OCI-LY7 (cell line): ENCODE data around the gene FSD1L. TPM values are rescaled to one million over a fixed set of nuclear protein-coding genes. Genes with fewer than 3 reads are reported as not detected.
A peak's percentile ranks its signal among the peaks of the same experiment; 100 is the strongest.

Source experiments
- BruUV-seq: library from RNA; stranded (reverse); fragments of 400-500 nt; replicated peaks from 2 replicates; lab custom pipeline; 2021; lab: Mats Ljungman, UMichigan
- CTCF ChIA-PET: fragments of 300-600 bp; sonication (Branson Sonifier 250); formaldehyde crosslinking; loops from one replicate; lab custom pipeline; 2022; ENCODE audit warnings: antibody characterized with exemption; ENCODE audit not compliant: unreplicated experiment; lab: Charles Lee
- POLR2A ChIA-PET: fragments of 300-600 bp; sonication (Branson Sonifier 250); formaldehyde crosslinking; loops from one replicate; lab custom pipeline; 2022; ENCODE audit warnings: antibody characterized with exemption; lab: Charles Lee
- DNase-seq: peaks from one replicate; pipeline ENCODE4 v3.0.0-alpha.2; 2015; ENCODE audit warnings: low spot score
- H2AFZ ChIP-seq: fragments of 200-600 bp; sonication (generic), shearing (Covaris generic); 2 replicates; pipeline ENCODE4 v1.6.1; 2014; ENCODE audit warnings: mild to moderate bottlenecking, antibody characterized with exemption, low read length, moderate library complexity
- H3K27ac ChIP-seq: fragments of 200-600 bp; sonication (generic); 2 replicates; pipeline ENCODE4 v1.5.1; 2014; ENCODE audit warnings: mixed run types, low read depth, mild to moderate bottlenecking, moderate library complexity, low read length, inconsistent platforms; ENCODE audit not compliant: poor library complexity, severe bottlenecking
- H3K36me3 ChIP-seq: fragments of 200-600 bp; sonication (generic); 2 replicates; pipeline ENCODE4 v1.6.1; 2014; ENCODE audit warnings: mild to moderate bottlenecking, antibody characterized with exemption, low read length, moderate library complexity, mixed read lengths; ENCODE audit not compliant: insufficient read depth
- H3K4me1 ChIP-seq: fragments of 200-600 bp; sonication (generic); 2 replicates; pipeline ENCODE4 v1.5.1; 2014; ENCODE audit warnings: mild to moderate bottlenecking, low read length; ENCODE audit not compliant: insufficient read depth, poor library complexity, severe bottlenecking
- H3K4me2 ChIP-seq: fragments of 200-600 bp; sonication (generic); 2 replicates; pipeline ENCODE4 v1.6.1; 2014; ENCODE audit warnings: mild to moderate bottlenecking, low read length
- H3K4me3 ChIP-seq: fragments of 200-600 bp; sonication (generic); 2 replicates; pipeline ENCODE4 v1.5.1; 2014; ENCODE audit warnings: mild to moderate bottlenecking, low read depth, low read length; ENCODE audit not compliant: poor library complexity, severe bottlenecking
- H3K79me2 ChIP-seq: fragments of 200-600 bp; sonication (generic); 2 replicates; pipeline ENCODE4 v1.6.1; 2016; ENCODE audit warnings: low read depth, mild to moderate bottlenecking, low read length, moderate library complexity, mixed read lengths; ENCODE audit not compliant: insufficient read depth
- H3K9me2 ChIP-seq: fragments of 200-600 bp; sonication (generic); 2 replicates; pipeline ENCODE4 v1.6.1; 2016; ENCODE audit warnings: mild to moderate bottlenecking, low read length, mixed read lengths; ENCODE audit not compliant: insufficient read depth
- H3K9me3 ChIP-seq: fragments of 200-600 bp; sonication (generic); 2 replicates; pipeline ENCODE4 v1.6.1; 2014; ENCODE audit warnings: mild to moderate bottlenecking, mixed run types, low read length, mixed read lengths
- H4K20me1 ChIP-seq: fragments of 200-600 bp; sonication (generic); 2 replicates; pipeline ENCODE4 v1.6.1; 2014; ENCODE audit warnings: mild to moderate bottlenecking, antibody characterized with exemption, low read length, moderate library complexity, mixed read lengths; ENCODE audit not compliant: insufficient read depth
- EZH2phosphoT487 ChIP-seq: fragments of 200-600 bp; sonication (generic); IDR thresholded peaks from 2 replicates; pipeline ENCODE4 v1.6.1; 2018; ENCODE audit warnings: low read depth, borderline replicate concordance, mild to moderate bottlenecking, mixed run types, antibody characterized with exemption, low read length, moderate library complexity, mixed read lengths
- intact Hi-C: fragments of 100-400 bp; cut with micrococcal nuclease; formaldehyde crosslinking; loops from one replicate; pipeline ENCODE4 v1.10.0; 2022; ENCODE audit not compliant: unreplicated experiment
- total RNA-seq, 2 experiments: library from RNA; depleted of rRNA in 1 of 2; stranded (reverse); fragments of >200 nt in 1 of 2; shearing (Covaris generic) in 1 of 2; gene quantifications; 2 replicates each; pipeline ENCODE4 v1.2.3, GENCODE V29; 2014 to 2022
- TF ChIP-seq, protein P1 (sequence below): fragments of 200-600 bp; sonication (generic); conservative IDR thresholded peaks from 2 replicates; pipeline ENCODE4 v1.5.1; 2014; ENCODE audit warnings: mild to moderate bottlenecking, antibody characterized with exemption, low read length, moderate library complexity, mixed read lengths

Gene FSD1L
- total RNA-seq, 2 experiments from 2014 or later = 4.4 to 7.9 TPM

DNA sequence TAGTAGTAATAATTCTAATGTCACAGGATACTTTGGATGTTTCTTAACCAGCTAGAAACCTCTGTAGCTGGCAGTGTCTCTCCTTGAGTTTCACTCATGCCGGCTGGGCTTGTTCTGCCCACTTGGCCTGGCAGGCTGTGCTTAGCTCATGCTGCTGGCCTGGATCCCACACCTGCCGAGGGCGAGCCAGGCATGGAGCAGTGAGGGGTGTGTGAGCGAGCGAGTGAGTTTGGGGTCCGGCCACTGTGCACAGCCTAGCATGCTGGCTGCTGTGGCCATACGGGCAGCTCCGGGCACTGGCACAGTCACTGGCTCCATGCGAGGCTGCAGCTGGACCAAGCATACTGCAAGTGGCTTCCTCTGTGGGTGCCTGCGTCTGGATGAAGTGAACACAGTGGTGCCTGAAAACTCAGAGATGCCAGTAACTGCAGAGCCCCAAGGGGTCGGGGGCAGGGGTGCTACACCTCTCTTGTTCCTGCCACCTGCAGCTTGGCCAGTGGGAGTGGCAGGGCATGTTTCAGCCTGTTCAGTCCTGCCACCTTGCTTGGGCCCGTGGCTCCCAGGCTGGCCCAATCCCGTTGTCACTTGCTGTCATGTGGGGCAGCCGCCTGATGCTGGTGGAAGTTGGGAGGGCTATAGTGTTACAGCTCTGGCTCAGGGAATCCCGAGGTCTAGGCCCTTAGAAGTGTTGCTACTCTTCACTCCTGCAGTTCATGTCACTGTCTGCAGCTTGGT, 9.9 kb downstream of the FSD1L start:
- no peak overlapping the region for H3K4me3 ChIP-seq
- H3K79me2 ChIP-seq = no peaks in the 10 kb centered on the region
- no peak for DNase-seq
- H3K4me1 ChIP-seq = no peaks in the 10 kb centered on the region
- no TSS peak for BruUV-seq
- TF ChIP-seq, protein P1, sequence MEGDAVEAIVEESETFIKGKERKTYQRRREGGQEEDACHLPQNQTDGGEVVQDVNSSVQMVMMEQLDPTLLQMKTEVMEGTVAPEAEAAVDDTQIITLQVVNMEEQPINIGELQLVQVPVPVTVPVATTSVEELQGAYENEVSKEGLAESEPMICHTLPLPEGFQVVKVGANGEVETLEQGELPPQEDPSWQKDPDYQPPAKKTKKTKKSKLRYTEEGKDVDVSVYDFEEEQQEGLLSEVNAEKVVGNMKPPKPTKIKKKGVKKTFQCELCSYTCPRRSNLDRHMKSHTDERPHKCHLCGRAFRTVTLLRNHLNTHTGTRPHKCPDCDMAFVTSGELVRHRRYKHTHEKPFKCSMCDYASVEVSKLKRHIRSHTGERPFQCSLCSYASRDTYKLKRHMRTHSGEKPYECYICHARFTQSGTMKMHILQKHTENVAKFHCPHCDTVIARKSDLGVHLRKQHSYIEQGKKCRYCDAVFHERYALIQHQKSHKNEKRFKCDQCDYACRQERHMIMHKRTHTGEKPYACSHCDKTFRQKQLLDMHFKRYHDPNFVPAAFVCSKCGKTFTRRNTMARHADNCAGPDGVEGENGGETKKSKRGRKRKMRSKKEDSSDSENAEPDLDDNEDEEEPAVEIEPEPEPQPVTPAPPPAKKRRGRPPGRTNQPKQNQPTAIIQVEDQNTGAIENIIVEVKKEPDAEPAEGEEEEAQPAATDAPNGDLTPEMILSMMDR = no peak
- no peak for TF ChIP-seq EZH2phosphoT487
- no peak overlapping the region for H3K4me2 ChIP-seq
- H3K36me3 ChIP-seq = peaks cover 13% of the 10 kb centered on the region; the same call in 1 of the 2 replicates
- no peak overlapping the region for H3K27ac ChIP-seq
- H3K9me3 ChIP-seq = peaks cover 31% of the 10 kb centered on the region; the same call in 1 of the 2 replicates
- H2AFZ ChIP-seq = no peak overlapping the region
- ChIA-PET POLR2A (no interaction called here), CTCF (no interaction called here)
- H4K20me1 ChIP-seq = no peaks in the 10 kb centered on the region
- H3K9me2 ChIP-seq = no peaks in the 10 kb centered on the region
- intact Hi-C loops = no loop called here

DNA sequence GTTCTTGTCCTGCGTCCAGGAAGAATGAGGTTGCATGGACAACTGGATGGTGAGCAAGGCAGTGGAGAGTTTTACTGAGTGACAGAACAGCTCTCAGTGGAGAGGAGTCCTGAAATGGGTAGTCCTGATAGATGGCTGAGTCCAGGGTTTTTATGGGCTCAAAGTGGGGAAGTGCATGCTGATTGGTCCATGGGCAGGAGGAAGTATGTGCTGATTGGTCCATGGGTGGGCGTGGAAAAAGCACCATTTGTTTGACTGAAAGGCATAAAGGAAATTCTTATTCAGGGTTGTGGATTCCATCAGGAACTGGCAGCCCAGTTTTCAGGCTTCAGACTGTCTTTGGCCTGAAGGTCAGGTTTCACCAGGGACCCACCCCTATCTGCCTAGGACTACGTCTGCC, 10.6 kb downstream of the FSD1L start:
- CTCF ChIA-PET = no interaction called here
- TF ChIP-seq, protein P1 = no peak
- no peak for TF ChIP-seq EZH2phosphoT487
- BruUV-seq = no TSS peak

DNA sequence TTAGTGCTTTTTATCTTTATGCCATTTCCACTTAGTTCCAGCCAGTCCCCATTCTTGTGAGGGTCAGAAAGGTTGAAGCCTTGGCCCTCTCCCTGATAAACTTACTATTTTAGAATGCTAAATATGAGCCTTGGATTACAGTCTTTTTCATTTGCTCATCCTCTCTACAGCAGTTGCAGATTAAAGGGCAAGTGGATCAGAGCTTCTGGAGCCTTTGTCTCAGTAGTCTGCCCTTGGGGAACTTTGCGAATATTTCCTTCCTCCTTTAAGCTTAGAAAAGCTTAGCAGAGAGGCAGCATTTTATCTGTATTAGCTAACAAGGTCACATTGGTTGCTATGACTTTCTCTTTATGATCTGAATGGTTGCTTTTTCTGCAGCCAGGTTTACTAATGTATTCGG, 11.5 kb downstream of the FSD1L start:
- H3K9me2 ChIP-seq = peaks cover 3% of the 10 kb centered on the region; the same call in 1 of the 2 replicates
- no peak overlapping the region for H3K27ac ChIP-seq
- no peak for TF ChIP-seq EZH2phosphoT487
- H3K4me2 ChIP-seq = no peak overlapping the region
- no peak for DNase-seq
- BruUV-seq = no TSS peak
- peaks cover 31% of the 10 kb centered on the region; the same call in 1 of the 2 replicates for H3K9me3 ChIP-seq
- peaks cover 18% of the 10 kb centered on the region for H3K36me3 ChIP-seq
- intact Hi-C loops = no loop called here
- H3K79me2 ChIP-seq = no peaks in the 10 kb centered on the region
- no peaks in the 10 kb centered on the region for H4K20me1 ChIP-seq
- H3K4me3 ChIP-seq = no peak overlapping the region
- no peaks in the 10 kb centered on the region for H3K4me1 ChIP-seq
- CTCF ChIA-PET = no interaction called here
- POLR2A ChIA-PET = interaction anchor here (0.6 kb wide), 1 partner anchor 67 kb away, joined by 3 read pairs; no protein-coding TSS in a partner anchor
- no peak overlapping the region for H2AFZ ChIP-seq

More for the DNA sequence above, 10.6 kb downstream of the FSD1L start:
- peak; percentile 37 for DNase-seq
- Histone ChIP-seq H3K79me2 (no peaks in the 10 kb centered on the region), H2AFZ (no peak overlapping the region), H3K4me3 (no peak overlapping the region), H3K9me2 (peaks cover 3% of the 10 kb centered on the region; the same call in 1 of the 2 replicates), H4K20me1 (no peaks in the 10 kb centered on the region), H3K4me1 (no peaks in the 10 kb centered on the region), H3K27ac (no peak overlapping the region), H3K36me3 (peaks cover 13% of the 10 kb centered on the region; the same call in 1 of the 2 replicates), H3K4me2 (no peak overlapping the region), H3K9me3 (peaks cover 31% of the 10 kb centered on the region; the same call in 1 of the 2 replicates)
- intact Hi-C loops = no loop called here
- POLR2A ChIA-PET = no interaction called here
